ENCODE results near the gene RABGGTA.

Gene RABGGTA, protein sequence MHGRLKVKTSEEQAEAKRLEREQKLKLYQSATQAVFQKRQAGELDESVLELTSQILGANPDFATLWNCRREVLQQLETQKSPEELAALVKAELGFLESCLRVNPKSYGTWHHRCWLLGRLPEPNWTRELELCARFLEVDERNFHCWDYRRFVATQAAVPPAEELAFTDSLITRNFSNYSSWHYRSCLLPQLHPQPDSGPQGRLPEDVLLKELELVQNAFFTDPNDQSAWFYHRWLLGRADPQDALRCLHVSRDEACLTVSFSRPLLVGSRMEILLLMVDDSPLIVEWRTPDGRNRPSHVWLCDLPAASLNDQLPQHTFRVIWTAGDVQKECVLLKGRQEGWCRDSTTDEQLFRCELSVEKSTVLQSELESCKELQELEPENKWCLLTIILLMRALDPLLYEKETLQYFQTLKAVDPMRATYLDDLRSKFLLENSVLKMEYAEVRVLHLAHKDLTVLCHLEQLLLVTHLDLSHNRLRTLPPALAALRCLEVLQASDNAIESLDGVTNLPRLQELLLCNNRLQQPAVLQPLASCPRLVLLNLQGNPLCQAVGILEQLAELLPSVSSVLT

DNA sequence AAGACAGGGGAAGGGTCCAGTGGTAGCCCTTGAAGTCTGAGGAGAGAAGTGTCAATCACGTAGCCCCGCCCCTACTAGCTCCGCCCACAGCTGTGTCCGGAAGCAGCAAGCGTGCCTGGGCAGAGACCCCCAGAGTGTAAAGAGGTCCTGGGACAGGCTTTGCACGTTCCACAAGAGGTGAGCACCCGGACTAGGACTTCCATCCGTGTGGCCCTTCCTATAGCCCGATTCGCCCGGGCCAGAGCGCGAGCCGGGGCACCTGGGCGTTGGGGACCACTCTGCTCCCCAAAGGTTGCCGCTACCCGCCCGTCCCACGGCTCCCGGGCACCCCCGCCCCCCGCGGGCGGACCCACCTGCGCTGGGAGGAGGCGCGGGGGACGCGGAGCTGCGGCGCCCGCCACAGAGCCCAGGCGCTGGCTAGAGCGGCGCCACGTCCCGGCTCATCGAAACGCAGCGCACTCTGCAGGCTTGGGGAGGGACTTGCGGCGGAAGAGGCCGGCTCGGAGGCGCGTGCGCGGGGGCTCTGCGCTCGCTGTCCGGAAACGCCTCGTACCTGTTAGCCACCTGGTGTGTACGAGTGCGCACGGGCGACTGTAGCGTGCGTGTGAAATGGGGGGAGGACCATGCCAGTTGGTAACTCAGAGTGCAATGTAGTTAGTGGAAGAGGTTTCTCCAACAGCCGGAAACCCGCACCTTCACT is at the start of gene RABGGTA:
TSS of gene RABGGTA (minus strand) at position 464 of the 700 bp plus-strand sequence. CDS start 482 bp downstream, outside the sequence.
- DNase-seq, result peak; percentile 61

DNA sequence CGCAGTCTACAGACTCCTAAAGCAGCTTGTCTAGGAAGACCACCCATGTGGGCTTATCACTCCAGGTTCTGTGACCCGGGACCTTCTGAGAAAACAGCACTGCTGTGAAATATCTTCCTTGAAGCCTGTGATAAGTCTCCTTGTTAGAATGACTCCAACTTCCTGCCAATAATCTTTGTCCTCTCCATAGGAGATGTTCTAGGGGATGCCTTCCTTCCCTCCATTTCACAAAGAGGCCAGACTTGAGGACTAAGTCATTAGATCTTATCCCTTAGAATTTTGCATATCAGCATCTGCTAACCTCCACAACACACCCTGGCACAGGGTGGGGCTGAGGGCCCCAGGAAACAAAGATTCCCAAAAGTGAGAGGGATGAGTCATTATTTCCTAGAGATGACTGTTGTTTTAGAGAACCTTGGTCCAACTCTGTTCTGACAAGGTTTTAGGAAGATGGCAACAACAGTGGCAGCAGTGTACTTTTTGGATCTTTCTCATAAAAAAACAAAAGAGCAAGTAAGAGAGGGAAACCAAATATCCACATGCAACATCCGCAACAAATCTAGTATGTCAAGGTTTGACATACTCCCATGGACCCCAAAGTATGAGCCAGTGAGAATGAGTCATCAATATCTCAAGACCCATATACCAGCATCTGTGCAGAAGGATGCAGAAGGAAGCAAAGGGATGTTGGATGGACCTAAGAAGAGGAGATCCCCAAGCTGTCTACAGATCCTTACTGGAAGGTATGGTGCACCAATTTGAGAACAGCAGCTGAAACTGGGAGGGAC is 45.9 kb upstream of the RABGGTA start:
- no peak for DNase-seq

DNA sequence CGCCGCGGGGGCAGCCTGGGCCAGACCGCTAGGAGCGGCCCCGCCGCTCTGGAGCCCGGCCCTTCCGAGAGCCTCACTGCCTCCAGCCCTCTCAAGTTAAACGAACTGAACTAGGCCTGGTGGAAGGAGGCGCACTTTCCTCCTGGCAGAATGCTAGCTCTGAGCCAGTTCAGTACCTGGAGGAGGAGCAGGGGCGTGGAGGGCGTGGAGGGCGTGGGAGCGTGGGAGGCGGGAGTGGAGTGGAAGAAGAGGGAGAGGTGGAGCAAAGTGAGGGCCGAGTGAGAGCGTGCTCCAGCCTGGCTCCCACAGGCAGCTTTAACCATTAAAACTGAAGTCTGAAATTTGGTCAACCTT is 45.2 kb upstream of the RABGGTA start:
- no peak for DNase-seq

DNA sequence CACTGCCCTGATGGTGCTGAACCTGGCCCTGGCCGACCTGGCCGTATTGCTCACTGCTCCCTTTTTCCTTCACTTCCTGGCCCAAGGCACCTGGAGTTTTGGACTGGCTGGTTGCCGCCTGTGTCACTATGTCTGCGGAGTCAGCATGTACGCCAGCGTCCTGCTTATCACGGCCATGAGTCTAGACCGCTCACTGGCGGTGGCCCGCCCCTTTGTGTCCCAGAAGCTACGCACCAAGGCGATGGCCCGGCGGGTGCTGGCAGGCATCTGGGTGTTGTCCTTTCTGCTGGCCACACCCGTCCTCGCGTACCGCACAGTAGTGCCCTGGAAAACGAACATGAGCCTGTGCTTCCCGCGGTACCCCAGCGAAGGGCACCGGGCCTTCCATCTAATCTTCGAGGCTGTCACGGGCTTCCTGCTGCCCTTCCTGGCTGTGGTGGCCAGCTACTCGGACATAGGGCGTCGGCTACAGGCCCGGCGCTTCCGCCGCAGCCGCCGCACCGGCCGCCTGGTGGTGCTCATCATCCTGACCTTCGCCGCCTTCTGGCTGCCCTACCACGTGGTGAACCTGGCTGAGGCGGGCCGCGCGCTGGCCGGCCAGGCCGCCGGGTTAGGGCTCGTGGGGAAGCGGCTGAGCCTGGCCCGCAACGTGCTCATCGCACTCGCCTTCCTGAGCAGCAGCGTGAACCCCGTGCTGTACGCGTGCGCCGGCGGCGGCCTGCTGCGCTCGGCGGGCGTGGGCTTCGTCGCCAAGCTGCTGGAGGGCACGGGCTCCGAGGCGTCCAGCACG is 44.6 kb upstream of the RABGGTA start:
- DNase-seq, result no peak

DNA sequence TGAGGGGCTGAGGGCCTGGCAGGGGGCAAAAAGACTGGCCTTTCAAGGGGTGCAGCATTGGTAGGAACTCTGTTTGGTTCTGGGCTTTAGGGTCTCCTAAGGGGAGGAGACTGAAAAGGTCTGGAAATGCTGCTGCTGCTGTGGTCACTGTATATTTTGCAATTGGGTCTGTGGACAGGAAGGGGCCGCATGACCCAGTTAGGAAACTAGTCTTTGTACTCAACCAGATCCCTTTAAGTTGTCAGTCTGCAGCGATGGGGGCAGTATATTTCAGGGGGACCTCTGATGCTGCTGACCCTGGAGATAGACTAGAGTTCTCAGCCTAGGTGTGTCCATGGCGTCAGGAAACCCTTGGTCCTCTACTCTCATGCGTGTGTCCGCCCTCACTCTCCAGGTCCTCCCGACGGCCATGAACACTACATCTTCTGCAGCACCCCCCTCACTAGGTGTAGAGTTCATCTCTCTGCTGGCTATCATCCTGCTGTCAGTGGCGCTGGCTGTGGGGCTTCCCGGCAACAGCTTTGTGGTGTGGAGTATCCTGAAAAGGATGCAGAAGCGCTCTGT is 43.9 kb upstream of the RABGGTA start:
- DNase-seq, result no peak

DNA sequence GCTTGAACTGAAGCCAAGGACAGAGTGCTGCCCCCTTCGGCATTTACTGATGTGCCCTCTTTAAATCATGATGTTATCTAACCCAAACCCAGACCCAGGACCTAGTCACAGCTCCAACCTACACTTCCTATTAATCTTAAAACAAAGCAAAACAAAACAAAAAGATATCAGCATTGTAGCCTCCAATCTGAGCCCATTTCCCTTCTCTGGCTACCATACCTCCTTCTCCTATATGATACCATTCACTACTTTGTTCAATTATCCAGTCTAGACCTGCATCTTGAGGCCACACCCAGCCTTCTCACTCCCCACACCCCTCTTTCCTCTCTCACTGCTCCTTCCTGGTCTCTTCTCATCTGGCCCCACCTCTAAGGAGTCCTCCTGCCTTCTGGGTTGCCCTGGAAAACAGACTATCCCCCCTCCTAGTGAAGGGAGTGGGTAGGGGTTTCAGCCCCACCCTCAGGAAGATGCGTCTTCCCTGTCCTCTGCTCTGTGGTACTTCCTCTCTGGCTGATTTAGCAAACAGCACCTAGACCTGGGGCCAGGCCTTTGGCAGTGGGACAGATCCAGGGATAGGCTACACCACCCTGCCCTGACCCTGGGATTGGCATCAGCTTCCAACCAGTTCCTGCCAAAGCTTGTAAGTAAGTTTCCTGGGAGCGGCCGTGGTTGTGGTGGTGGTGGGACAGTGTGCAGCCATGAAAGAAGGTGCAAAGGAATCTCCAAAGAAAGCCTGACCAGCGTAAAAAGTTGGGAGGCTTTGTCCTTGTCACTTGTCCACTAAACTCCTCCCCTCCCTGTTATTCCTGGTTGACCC is 43.2 kb upstream of the RABGGTA start:
- no peak for DNase-seq

DNA sequence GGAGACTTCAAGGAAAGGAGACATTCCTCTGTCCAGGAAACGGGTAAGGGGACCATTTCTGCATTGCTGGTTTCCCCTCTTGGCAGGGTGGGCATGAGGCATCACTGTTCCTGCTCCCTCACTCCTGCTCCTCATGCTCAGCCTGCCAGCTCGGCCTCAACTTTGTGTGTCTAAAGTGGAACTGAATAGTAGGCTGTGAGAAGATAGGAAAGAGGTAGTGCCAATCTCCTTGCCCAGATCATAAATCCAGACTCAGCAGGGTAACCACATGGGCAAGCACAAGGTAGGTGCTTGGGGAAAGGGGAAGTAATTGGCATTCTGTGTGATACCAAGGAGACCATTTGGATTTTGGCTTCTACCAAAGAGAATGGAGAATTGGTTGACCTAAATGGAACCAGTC is 42.5 kb upstream of the RABGGTA start:
- no peak for DNase-seq

DNA sequence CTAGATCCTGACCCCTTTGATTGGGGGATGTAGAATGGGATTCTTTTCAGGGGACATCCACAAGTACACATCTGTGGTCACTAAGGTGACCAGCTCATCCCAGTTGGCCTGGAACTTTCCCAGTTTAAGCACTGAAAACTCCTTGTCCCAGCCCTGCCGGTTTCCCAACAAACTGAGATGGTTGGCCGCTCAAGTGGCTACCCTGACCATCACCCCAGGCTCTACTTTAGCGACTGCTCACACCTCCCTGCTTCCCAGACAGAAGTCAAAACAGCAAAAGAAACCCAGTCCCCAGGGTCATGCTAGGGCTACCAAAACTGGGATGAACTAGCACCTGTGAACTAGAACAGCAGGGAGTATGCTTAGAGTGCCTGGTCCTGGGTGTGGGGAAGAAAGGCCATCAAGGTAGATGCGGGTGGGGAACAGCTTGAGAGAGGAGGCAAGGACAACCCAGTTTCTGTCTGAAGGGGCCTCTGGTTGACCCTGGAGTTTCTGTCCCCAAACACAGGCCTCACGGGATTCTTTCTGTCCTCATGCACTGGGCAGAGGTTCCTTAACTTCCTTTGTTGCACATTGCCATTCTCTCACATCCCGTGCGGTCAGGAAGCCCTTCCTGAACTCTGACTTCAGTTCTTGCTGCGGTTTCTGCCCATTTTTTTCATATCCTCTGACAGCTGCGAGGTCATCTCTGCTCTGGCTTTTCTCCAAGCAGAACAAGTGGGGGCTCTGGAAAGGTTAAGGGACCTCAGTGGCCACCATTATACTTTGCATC is 41.5 kb upstream of the RABGGTA start:
- DNase-seq, result no peak

DNA sequence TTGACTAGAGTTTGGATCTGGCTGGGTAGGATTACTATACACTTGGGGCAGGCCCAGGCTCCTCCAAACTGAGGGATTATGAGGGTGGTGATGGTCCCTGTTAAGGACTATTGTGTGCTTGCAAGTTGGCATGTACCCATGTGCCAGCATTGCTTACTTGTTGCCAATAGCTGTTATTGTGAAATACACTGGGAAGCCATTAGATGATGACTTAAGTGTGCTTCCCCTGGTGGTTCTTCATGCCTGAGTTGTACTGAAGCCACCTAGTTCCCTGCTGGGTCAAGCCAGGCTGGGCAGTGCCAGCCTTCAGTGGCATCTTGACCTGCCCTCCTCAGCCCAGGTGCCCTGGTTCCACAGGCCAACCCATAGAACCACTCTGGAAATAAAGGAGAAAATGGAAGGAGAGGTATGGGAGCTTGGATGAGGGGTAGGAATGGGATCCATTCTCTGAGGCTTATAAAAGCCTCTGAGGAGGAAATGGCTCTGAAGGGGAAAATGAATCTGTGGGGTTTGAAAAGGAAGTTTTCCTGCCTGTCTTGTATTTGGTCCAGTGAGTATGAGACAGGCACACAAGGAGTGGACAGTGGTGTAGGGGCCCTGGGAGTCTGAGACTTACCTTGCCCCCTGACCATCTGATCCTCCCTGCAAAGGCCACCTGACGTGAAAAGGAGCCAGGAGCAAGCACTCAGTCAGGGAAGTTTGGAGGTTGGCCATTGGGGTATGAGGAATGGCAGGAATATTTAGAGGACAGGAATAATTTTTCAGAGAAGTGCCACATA is 40.6 kb upstream of the RABGGTA start:
- no peak for DNase-seq

DNA sequence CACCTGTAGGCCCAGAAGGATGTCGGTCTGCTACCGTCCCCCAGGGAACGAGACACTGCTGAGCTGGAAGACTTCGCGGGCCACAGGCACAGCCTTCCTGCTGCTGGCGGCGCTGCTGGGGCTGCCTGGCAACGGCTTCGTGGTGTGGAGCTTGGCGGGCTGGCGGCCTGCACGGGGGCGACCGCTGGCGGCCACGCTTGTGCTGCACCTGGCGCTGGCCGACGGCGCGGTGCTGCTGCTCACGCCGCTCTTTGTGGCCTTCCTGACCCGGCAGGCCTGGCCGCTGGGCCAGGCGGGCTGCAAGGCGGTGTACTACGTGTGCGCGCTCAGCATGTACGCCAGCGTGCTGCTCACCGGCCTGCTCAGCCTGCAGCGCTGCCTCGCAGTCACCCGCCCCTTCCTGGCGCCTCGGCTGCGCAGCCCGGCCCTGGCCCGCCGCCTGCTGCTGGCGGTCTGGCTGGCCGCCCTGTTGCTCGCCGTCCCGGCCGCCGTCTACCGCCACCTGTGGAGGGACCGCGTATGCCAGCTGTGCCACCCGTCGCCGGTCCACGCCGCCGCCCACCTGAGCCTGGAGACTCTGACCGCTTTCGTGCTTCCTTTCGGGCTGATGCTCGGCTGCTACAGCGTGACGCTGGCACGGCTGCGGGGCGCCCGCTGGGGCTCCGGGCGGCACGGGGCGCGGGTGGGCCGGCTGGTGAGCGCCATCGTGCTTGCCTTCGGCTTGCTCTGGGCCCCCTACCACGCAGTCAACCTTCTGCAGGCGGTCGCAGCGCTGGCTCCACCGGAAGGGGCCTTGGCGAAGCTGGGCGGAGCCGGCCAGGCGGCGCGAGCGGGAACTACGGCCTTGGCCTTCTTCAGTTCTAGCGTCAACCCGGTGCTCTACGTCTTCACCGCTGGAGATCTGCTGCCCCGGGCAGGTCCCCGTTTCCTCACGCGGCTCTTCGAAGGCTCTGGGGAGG is 39.5 kb upstream of the RABGGTA start, which contains the start of gene LTB4R:
TSS of gene LTB4R (plus strand) at position 857 of the 959 bp plus-strand sequence. CDS start 4,150 bp downstream, outside the sequence.
- DNase-seq, result no peak

DNA sequence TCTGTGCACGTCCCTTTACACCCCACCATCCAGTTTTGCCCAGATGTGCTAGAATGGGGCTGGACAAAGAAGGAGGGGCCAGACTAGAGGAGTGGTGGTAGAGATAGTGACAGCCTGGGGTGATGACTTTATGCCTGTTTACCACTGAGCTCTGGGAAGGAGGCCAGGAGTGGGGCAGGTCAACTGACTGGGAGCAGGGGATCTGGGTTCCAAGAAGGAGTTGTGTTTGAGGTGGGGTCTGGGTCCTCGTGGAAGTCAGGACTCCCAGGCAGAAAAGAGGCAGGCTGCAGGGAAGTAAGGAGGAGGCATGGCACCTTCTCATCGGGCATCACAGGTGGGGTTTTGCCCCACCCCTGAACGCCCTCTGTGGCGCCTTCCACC is 38.9 kb upstream of the RABGGTA start:
- DNase-seq, result no peak

DNA sequence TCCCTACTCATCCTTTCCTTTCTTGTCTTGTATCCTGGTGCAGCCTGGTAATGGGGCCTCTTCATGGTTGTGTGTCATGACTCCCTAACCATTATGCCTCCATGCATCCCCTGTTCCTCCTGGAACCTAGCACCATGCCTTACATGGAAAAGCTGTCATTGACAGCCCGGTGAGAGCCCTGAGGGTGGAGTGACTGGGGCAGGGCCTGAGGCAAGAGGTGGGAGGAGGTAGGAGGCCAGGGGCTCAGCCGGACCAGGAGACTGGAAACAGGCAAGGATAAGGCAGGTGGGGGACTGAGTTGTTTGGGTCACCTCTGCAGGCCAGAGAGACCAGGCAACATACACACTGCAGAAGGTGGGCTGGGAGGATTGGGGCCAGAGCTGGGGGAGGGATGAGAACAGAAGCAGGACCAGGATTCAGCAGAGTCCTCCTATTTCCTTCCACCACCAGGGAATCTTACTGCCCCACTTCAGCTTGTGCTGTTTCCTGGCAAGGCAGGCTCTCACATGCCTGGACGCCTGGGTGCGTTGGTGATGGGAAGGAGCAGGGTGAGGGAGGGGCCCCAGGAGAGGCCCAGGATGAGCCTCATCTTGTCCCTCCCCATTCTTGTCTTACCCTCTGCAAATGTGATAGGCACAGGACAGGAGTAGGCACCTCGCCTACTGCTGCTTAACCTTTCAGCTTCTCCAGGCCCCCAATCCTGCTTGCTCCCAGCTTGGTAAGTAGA is 38.3 kb upstream of the RABGGTA start, which contains the start of gene LTB4R2:
TSS of gene LTB4R2 (plus strand) at position 603 of the 727 bp plus-strand sequence. CDS start 525 bp downstream, outside the sequence.
- DNase-seq, result no peak

DNA sequence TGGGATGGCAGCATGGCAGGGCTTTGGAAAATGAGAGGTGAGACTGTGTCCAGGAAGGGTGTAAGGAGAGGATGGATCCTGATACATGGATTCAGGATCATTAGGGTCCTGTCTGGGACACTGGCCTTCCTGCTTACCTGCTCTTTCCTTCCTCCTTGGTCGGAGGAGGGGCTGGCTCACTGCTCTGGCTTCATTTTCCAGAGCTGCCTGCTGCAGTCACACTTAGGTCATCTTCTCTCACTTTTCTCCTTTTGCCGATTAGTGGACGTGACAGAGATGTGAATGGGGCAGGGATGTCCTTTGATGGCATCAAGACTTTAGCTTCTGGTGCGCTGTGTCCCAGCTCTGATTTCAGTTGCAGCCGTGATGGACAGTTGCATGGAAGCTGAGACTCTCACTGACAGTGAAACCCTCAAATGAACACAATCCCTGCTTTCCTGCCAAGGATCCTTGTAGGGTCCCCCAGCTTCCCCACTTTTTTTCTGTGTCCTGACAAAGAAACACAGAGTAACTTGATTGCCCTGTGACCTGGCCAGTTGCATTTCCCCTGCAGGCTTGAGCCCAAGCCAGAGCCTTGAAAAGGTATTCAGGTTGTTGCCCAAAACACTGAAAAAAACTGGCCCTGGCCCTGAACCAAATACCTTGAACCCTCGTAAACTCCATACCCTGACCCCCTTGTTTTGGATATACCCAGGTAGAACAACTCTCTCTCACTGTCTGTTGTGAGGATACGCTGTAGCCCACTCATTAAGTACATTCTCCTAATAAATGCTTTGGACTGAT is 37.1 kb upstream of the RABGGTA start:
- no peak for DNase-seq

DNA sequence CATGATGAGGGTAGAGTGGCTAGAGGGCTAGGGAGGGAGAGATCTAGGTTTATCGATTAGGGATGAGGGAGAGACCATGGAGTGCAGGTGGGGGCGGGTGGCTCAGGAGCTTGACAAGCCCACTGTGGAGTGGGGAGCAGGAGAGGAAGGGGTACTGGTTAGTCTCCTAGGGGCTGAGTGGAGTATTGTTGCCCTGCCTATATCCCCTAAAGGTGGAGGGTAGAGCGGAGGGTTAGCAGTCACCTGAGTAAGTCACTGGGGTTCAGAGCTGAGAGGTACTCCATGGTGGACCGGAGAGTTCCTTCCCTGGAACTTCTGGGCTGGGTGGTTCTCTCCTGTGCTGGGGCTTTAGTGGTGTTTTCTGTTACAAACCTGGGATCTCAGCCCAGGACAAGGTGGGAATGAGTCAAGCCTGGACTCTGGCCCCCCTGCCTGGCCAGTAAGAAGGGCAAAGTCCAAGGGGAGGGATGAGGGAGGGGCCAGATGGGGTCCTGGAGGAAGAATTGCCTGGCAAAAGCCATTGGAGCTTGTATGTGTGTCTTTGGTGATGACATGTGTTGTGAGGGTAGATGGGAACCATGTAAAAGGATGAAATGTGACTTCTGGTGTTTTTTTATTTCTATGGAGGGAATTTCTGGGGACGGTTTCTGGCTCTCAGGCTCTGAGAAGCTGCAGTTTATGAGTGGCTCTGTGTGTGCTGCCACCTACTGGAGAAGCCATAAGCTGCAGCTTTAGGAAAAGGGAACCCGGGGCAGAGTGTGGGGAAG is 36.4 kb upstream of the RABGGTA start, which contains the start of gene CIDEB:
TSS of gene CIDEB (minus strand) at position 403 of the 767 bp plus-strand sequence. CDS start at position 284, 119 bp downstream.
- no peak for DNase-seq

DNA sequence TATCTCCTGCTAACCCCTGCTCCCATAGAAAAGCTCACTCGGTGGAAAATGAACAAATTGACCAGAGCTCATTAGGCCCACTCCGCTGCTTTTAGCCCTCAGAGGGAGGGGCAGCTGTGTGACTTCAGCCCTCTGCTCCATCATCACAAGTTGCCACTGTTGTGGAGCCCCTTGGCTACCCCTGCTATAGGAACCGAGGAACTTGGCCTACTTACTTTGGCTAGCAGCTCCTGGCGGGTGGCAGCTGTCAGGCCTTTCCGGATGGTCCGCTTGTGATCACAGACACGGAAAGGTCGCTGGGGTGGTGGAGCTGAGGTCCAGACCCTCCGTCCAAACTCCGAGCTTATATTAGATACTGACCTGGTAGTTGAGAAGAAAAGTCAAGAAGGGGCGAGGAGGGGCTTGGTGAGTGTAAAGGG is 35.8 kb upstream of the RABGGTA start:
- no peak for DNase-seq

DNA sequence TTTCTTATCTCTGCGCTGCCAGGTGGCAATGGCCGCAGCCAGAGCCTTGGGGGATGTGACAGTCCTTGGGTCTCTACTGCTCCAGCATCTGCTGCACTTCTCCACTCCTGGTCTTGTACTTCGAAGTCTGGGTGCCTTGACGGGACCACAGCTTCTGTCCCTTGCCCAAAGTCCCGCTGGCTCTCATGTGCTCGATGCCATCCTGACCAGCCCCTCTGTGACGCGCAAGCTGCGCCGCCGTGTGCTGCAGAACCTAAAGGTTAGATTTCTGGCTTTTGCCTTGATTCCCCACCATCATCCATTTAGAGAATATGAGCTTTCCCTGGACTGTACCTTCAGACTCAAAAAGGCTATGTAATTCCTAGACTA is 32.6 kb upstream of the RABGGTA start:
- DNase-seq, result no peak

Data from NCI-H524 treated with DMSO at 0.1 percent for 48 hours (cell line).